Esophagus (tissue), 2 donors: ENCODE data around the gene CAPZA3. TPM values are rescaled to one million over a fixed set of nuclear protein-coding genes. Genes with fewer than 3 reads are reported as not detected.
"Not testable (repeated sequence)": the region's sequence is repeated elsewhere in the genome, so short reads cannot be mapped to it uniquely, and the experiment has no call there.

ENCODE experiments used
- H3K27ac ChIP-seq, 2 donors: one replicate each; pipeline ENCODE4 v1.5.1; 2013; ENCODE audit warnings: low read depth in 2 of 2, mild to moderate bottlenecking in 2 of 2, inconsistent platforms in 1 of 2, low read length in 1 of 2, moderate library complexity in 1 of 2
- H3K27me3 ChIP-seq, 2 donors: one replicate each; pipeline ENCODE4 v1.6.1; 2013; ENCODE audit warnings: low read length in 2 of 2, control low read depth in 1 of 2, mild to moderate bottlenecking in 1 of 2; ENCODE audit not compliant: insufficient read depth in 2 of 2, control insufficient read depth in 1 of 2
- H3K36me3 ChIP-seq, 2 donors: one replicate each; pipeline ENCODE4 v1.6.1; 2013; ENCODE audit warnings: low read length in 1 of 2; ENCODE audit not compliant: control insufficient read depth in 2 of 2, insufficient read depth in 2 of 2
- H3K4me1 ChIP-seq, 2 donors: one replicate each; pipeline ENCODE4 v1.6.1; 2013; ENCODE audit warnings: low read length in 1 of 2; ENCODE audit not compliant: control insufficient read depth in 2 of 2, insufficient read depth in 2 of 2
- H3K4me3 ChIP-seq, 2 donors: one replicate each; pipeline ENCODE4 v1.5.1; 2013; ENCODE audit warnings: low read length in 2 of 2, mild to moderate bottlenecking in 2 of 2, low read depth in 1 of 2, moderate library complexity in 1 of 2
- H3K9me3 ChIP-seq, 2 donors: one replicate each; pipeline ENCODE4 v1.6.1; 2013; ENCODE audit warnings: mild to moderate bottlenecking in 2 of 2, low read depth in 1 of 2, low read length in 1 of 2, moderate library complexity in 1 of 2; ENCODE audit not compliant: control insufficient read depth in 2 of 2, insufficient read depth in 1 of 2
- WGBS, 2 donors: extraction: QIAGEN DNeasy Blood & Tissue Kit; methylation state at CpG; one replicate each; pipeline ENCODE4 v1.1.7; 2013; 5-methylcytosine and 5-hydroxymethylcytosine counted together
- polyA plus RNA-seq, 2 donors: library from polyadenylated mRNA; stranded (reverse); fragments of 200-250 nt; gene quantifications; one replicate each; pipeline ENCODE4 v1.2.3, GENCODE V29; 2013
- donor health status: healthy with polysubstance abuse.
- donor health status: Bipolar disorder and iron deficiency.

The CAPZA3 gene
- under 1 TPM; 0.06 to 0.22 TPM for polyA plus RNA-seq

GRCh38 chr12:18737819-18738218 is at the start of gene CAPZA3, which contains the start of gene PLCZ1:
TSS of gene CAPZA3 (plus strand) at chr12:18738119. CDS start at chr12:18738269, 150 bp downstream.
TSS of gene PLCZ1 (minus strand) at chr12:18738012. CDS start at chr12:18737371, 641 bp downstream.
- 84 to 89% methylated on average over 2 of the region's 2 CpGs for WGBS, 2 donors
- Histone ChIP-seq H3K9me3 (peaks cover 2 to 4% of the 10 kb centered on the region in 2 donors), H3K4me1 (no peaks in the 10 kb centered on the region), H3K4me3 (no peak within 1 kb of the TSS), H3K27me3 (no peaks in the 10 kb centered on the region), H3K27ac (no peak within 1 kb of the TSS), H3K36me3 (no peaks in the 10 kb centered on the region)

GRCh38 chr12:18689771-18690170 is 48.1 kb upstream of the CAPZA3 start:
- H3K9me3 ChIP-seq = no peaks in the 10 kb centered on the region
- no peak overlapping the region for H3K27ac ChIP-seq
- no peaks in the 10 kb centered on the region for H3K36me3 ChIP-seq
- no peaks in the 10 kb centered on the region for H3K27me3 ChIP-seq
- 74% methylated on average over 3 of the region's 3 CpGs for WGBS, 2 donors
- H3K4me1 ChIP-seq = no peaks in the 10 kb centered on the region
- no peak overlapping the region for H3K4me3 ChIP-seq

GRCh38 chr12:18690653-18691052 is 47.3 kb upstream of the CAPZA3 start:
- H3K36me3 ChIP-seq = no peaks in the 10 kb centered on the region
- 74 to 77% methylated on average over 4 of the region's 4 CpGs for WGBS, 2 donors
- no peak overlapping the region for H3K27ac ChIP-seq
- no peak overlapping the region for H3K4me3 ChIP-seq
- no peaks in the 10 kb centered on the region for H3K4me1 ChIP-seq
- no peaks in the 10 kb centered on the region for H3K27me3 ChIP-seq
- H3K9me3 ChIP-seq = no peaks in the 10 kb centered on the region

- H3K27ac ChIP-seq, H3K4me1 ChIP-seq, H3K36me3 ChIP-seq, H3K27me3 ChIP-seq, H3K9me3 ChIP-seq, H3K4me3 ChIP-seq: not testable (repeated sequence)
- WGBS, 2 donors = 84 to 86% methylated on average over 5 of the region's 5 CpGs
Observed at GRCh38 chr12:18693986-18694385, 43.9 kb upstream of the CAPZA3 start.

- no peaks in the 10 kb centered on the region for H3K27me3 ChIP-seq
- H3K36me3 ChIP-seq = no peaks in the 10 kb centered on the region
- no peak overlapping the region for H3K27ac ChIP-seq
- no peaks in the 10 kb centered on the region for H3K4me1 ChIP-seq
- H3K9me3 ChIP-seq = no peaks in the 10 kb centered on the region
- no peak overlapping the region for H3K4me3 ChIP-seq
Observed at GRCh38 chr12:18696971-18697602, 40.8 kb upstream of the CAPZA3 start.

- no peaks in the 10 kb centered on the region for H3K9me3 ChIP-seq
- 61 to 63% methylated on average over 3 of the region's 3 CpGs for WGBS, 2 donors
- H3K4me3 ChIP-seq = no peak overlapping the region
- no peaks in the 10 kb centered on the region for H3K36me3 ChIP-seq
- H3K27ac ChIP-seq = no peak overlapping the region
- no peaks in the 10 kb centered on the region for H3K27me3 ChIP-seq
- H3K4me1 ChIP-seq = no peaks in the 10 kb centered on the region
Observed at GRCh38 chr12:18700271-18700670, 37.6 kb upstream of the CAPZA3 start.

- 40 to 58% methylated on average over 2 of the region's 2 CpGs for WGBS, 2 donors
- H3K36me3 ChIP-seq = no peaks in the 10 kb centered on the region
- no peaks in the 10 kb centered on the region for H3K27me3 ChIP-seq
- no peak overlapping the region for H3K4me3 ChIP-seq
- no peaks in the 10 kb centered on the region for H3K9me3 ChIP-seq
- no peaks in the 10 kb centered on the region for H3K4me1 ChIP-seq
- no peak overlapping the region for H3K27ac ChIP-seq
Observed at GRCh38 chr12:18703321-18703720, 34.6 kb upstream of the CAPZA3 start.

GRCh38 chr12:18703911-18704310 is 34.0 kb upstream of the CAPZA3 start:
- Histone ChIP-seq H3K27ac (no peak overlapping the region), H3K4me3 (no peak overlapping the region), H3K4me1 (no peaks in the 10 kb centered on the region), H3K27me3 (no peaks in the 10 kb centered on the region), H3K36me3 (no peaks in the 10 kb centered on the region), H3K9me3 (no peaks in the 10 kb centered on the region)
- 69% methylated on average over 2 of the region's 2 CpGs for WGBS, 2 donors

GRCh38 chr12:18706798-18707197 is 31.1 kb upstream of the CAPZA3 start:
- no peak overlapping the region for H3K27ac ChIP-seq
- no peak overlapping the region for H3K4me3 ChIP-seq
- no peaks in the 10 kb centered on the region for H3K4me1 ChIP-seq
- no peaks in the 10 kb centered on the region for H3K36me3 ChIP-seq
- H3K27me3 ChIP-seq = no peaks in the 10 kb centered on the region
- 91 to 95% methylated on average over 1 of the region's 1 CpG for WGBS, 2 donors
- no peaks in the 10 kb centered on the region for H3K9me3 ChIP-seq

GRCh38 chr12:18716236-18716635 is 21.7 kb upstream of the CAPZA3 start:
- Histone ChIP-seq H3K27ac (no peak overlapping the region), H3K4me1 (no peaks in the 10 kb centered on the region), H3K4me3 (no peak overlapping the region), H3K36me3 (no peaks in the 10 kb centered on the region), H3K27me3 (no peaks in the 10 kb centered on the region), H3K9me3 (no peaks in the 10 kb centered on the region)
- 84 to 93% methylated on average over 1 of the region's 1 CpG for WGBS, 2 donors
